GM23248 (cell line): ENCODE measurements around the gene TAMALIN. TPM values are rescaled to one million over a fixed set of nuclear protein-coding genes. Genes with fewer than 3 reads are reported as not detected.
A peak's percentile ranks its signal among the peaks of the same experiment; 100 is the strongest.

Source experiments
- DNase-seq: peaks from one replicate; pipeline ENCODE4 v3.0.0-alpha.2; 2015
- H2AFZ ChIP-seq: fragments of 200-600 bp; sonication (generic); 2 replicates; pipeline ENCODE4 v1.6.1; 2016; ENCODE audit warnings: antibody characterized with exemption
- H3F3A ChIP-seq: fragments of 200-600 bp; sonication (generic); 2 replicates; pipeline ENCODE4 v1.6.1; 2016; ENCODE audit warnings: mild to moderate bottlenecking, antibody characterized with exemption, mixed run types; ENCODE audit not compliant: insufficient read depth
- H3K27ac ChIP-seq: fragments of 200-600 bp; sonication (generic); 2 replicates; pipeline ENCODE4 v1.5.1; 2016; ENCODE audit warnings: mild to moderate bottlenecking
- H3K27me3 ChIP-seq: fragments of 200-600 bp; sonication (generic); replicated peaks from 2 replicates; pipeline ENCODE4 v1.6.1; 2016; ENCODE audit warnings: mild to moderate bottlenecking; ENCODE audit not compliant: insufficient read depth
- H3K36me3 ChIP-seq: fragments of 200-600 bp; sonication (generic); 2 replicates; pipeline ENCODE4 v1.6.1; 2016; ENCODE audit warnings: low read depth, mild to moderate bottlenecking
- H3K4me1 ChIP-seq: fragments of 200-600 bp; sonication (generic); 2 replicates; pipeline ENCODE4 v1.6.1; 2016; ENCODE audit warnings: mild to moderate bottlenecking; ENCODE audit not compliant: insufficient read depth
- H3K4me2 ChIP-seq: fragments of 200-600 bp; sonication (generic); one replicate; pipeline ENCODE4 v1.6.1; 2016; ENCODE audit warnings: mild to moderate bottlenecking; ENCODE audit not compliant: unreplicated experiment
- H3K4me3 ChIP-seq: fragments of 200-600 bp; sonication (generic); 2 replicates; pipeline ENCODE4 v1.5.1; 2016; ENCODE audit warnings: mild to moderate bottlenecking
- H3K79me2 ChIP-seq: fragments of 200-600 bp; sonication (generic); 2 replicates; pipeline ENCODE4 v1.6.1; 2016; ENCODE audit warnings: mild to moderate bottlenecking; ENCODE audit not compliant: insufficient read depth
- H3K9ac ChIP-seq: fragments of 200-600 bp; sonication (generic); 2 replicates; pipeline ENCODE4 v1.6.1; 2016; ENCODE audit warnings: mild to moderate bottlenecking
- H3K9me2 ChIP-seq: fragments of 200-600 bp; sonication (generic); 2 replicates; pipeline ENCODE4 v1.6.1; 2016; ENCODE audit warnings: mixed run types, mild to moderate bottlenecking, moderate library complexity; ENCODE audit not compliant: insufficient read depth
- H3K9me3 ChIP-seq: fragments of 200-600 bp; sonication (generic); one replicate; pipeline ENCODE4 v1.6.1; 2017; ENCODE audit warnings: low read depth
- H4K20me1 ChIP-seq: fragments of 200-600 bp; sonication (generic); 2 replicates; pipeline ENCODE4 v1.6.0; 2016; ENCODE audit not compliant: insufficient read depth
- EZH2 ChIP-seq: fragments of 200-600 bp; sonication (generic); IDR thresholded peaks from 2 replicates; pipeline ENCODE4 v1.6.1; 2018; ENCODE audit warnings: antibody characterized with exemption, mild to moderate bottlenecking; ENCODE audit not compliant: insufficient read depth, poor library complexity, severe bottlenecking
- EZH2phosphoT487 ChIP-seq: fragments of 200-600 bp; sonication (generic); IDR thresholded peaks from 2 replicates; pipeline ENCODE4 v1.6.1; 2018; ENCODE audit warnings: antibody characterized with exemption, moderate library complexity, mild to moderate bottlenecking, low read depth; ENCODE audit not compliant: insufficient read depth
- WGBS, 2 experiments: methylation state at CpG; one replicate each; pipeline ENCODE4 v1.1.6; 2015 to 2017; ENCODE audit warnings: low lambda C conversion rate in 2 of 2, low coverage in 1 of 2; ENCODE audit errors: missing lambda C conversion rate in 2 of 2; 5-methylcytosine and 5-hydroxymethylcytosine counted together
- in situ Hi-C: fragments of 300-500 bp; cut with MboI; formaldehyde crosslinking; loops from 2 replicates; pipeline ENCODE4 v1.15.0; 2020
- polyA plus RNA-seq: library from polyadenylated mRNA; unstranded; fragments of >200 nt; fragmentation: Nextera tagmentation; extraction: Ambion mirVana; gene quantifications from 2 replicates; pipeline ENCODE4 v1.2.1, GENCODE V29; 2016
- small RNA-seq: library from RNA; depleted of rRNA; stranded (forward); fragments of <200 nt; gene quantifications from one replicate; pipeline ENCODE3, GENCODE V24; 2014; ENCODE audit warnings: low read depth, low replicate concordance
- total RNA-seq: library from RNA; depleted of rRNA; stranded (reverse); fragments of >200 nt; shearing (Covaris generic); gene quantifications from 2 replicates; pipeline ENCODE4 v1.2.3, GENCODE V29; 2014; rRNA removed

TAMALIN gene
- total and polyA plus RNA-seq, 2 experiments from 2014 or later, result 2.2 TPM; not detected in 1

- Histone ChIP-seq H3K79me2 (no peaks in the 10 kb centered on the region), H3K27ac (no peak overlapping the region), H3K4me1 (peaks cover 16% of the 10 kb centered on the region), H3K9me3 (no peaks in the 10 kb centered on the region), H3K4me3 (no peak overlapping the region), H3K4me2 (no peak overlapping the region), H4K20me1 (no peaks in the 10 kb centered on the region), H2AFZ (no peak overlapping the region), H3K36me3 (no peaks in the 10 kb centered on the region), H3K27me3 (no peaks in the 10 kb centered on the region), H3F3A (peaks cover 24% of the 10 kb centered on the region), H3K9me2 (no peaks in the 10 kb centered on the region), H3K9ac (peak overlapping the region; percentile 83; the same call in 1 of the 2 replicates)
- TF ChIP-seq EZH2, result no peak
- no peak for TF ChIP-seq EZH2phosphoT487
- DNase-seq, result no peak
- in situ Hi-C loops, result no loop called here
- 89 to 94% methylated on average over 6 of the region's 6 CpGs for WGBS, 2 experiments
These were observed 55.7 kb downstream of the TAMALIN start for GRCh38 chr12:52062167-52063081.

- Histone ChIP-seq H2AFZ (peak overlapping the region; percentile 63), H3K79me2 (no peaks in the 10 kb centered on the region), H3F3A (peaks cover 17% of the 10 kb centered on the region; the same call in 1 of the 2 replicates), H3K27ac (peak overlapping the region; percentile 95), H3K9me2 (no peaks in the 10 kb centered on the region), H3K9me3 (no peaks in the 10 kb centered on the region), H3K9ac (peak overlapping the region; percentile 83), H3K36me3 (no peaks in the 10 kb centered on the region), H3K4me1 (peaks cover 16% of the 10 kb centered on the region), H3K27me3 (no peaks in the 10 kb centered on the region), H3K4me2 (peak overlapping the region; percentile 18), H3K4me3 (no peak overlapping the region; the same call in 1 of the 2 replicates), H4K20me1 (no peaks in the 10 kb centered on the region)
- 55 to 57% methylated on average over 17 to 20 of the region's 20 CpGs for WGBS, 2 experiments
- TF ChIP-seq EZH2phosphoT487 (no peak), EZH2 (no peak)
- in situ Hi-C loops, result no loop called here
- DNase-seq, result no peak
These were observed 56.6 kb downstream of the TAMALIN start for GRCh38 chr12:52063082-52063924.

- Histone ChIP-seq H4K20me1 (no peaks in the 10 kb centered on the region), H3K79me2 (no peaks in the 10 kb centered on the region), H3F3A (0 out of 2 replicates have a peak, but pooled peaks cover 11% of the 10 kb centered on the region), H3K9me3 (no peaks in the 10 kb centered on the region), H2AFZ (peak overlapping the region; percentile 63), H3K9ac (peak overlapping the region; percentile 83), H3K27ac (peak overlapping the region; percentile 95), H3K4me1 (peaks cover 16% of the 10 kb centered on the region), H3K36me3 (no peaks in the 10 kb centered on the region), H3K4me2 (peak overlapping the region; percentile 18), H3K4me3 (no peak overlapping the region; the same call in 1 of the 2 replicates), H3K27me3 (no peaks in the 10 kb centered on the region), H3K9me2 (no peaks in the 10 kb centered on the region)
- peak; percentile 96 for DNase-seq
- no peak for TF ChIP-seq EZH2phosphoT487
- no peak for TF ChIP-seq EZH2
- in situ Hi-C loops, result no loop called here
- 13% methylated on average over 12 of the region's 12 CpGs for WGBS, 2 experiments
These were observed 57.4 kb downstream of the TAMALIN start for GRCh38 chr12:52063981-52064649.

Small RNA genes within 50 kb of the gene (small RNA-seq; reads per million reads assigned to genes)
- gene RNU6-574P, result not detected

Other genes with a start within 250 kb of the TAMALIN start
- 0.32 and 0.76 TPM in 2 replicates for gene FIGNL2, start 158.2 kb upstream of the TAMALIN start, total RNA-seq
- 0.13 and 0.23 TPM in 2 replicates for gene FIGNL2, start 158.2 kb upstream of the TAMALIN start, polyA plus RNA-seq
- gene ANKRD33, start 118.8 kb upstream of the TAMALIN start, total RNA-seq, result not detected in 2 replicates
- not detected in 2 replicates for gene ANKRD33, start 118.8 kb upstream of the TAMALIN start, polyA plus RNA-seq
- gene ACVRL1, start 99.4 kb upstream of the TAMALIN start, total RNA-seq, result 67.4 and 114 TPM in 2 replicates
- gene ACVRL1, start 99.4 kb upstream of the TAMALIN start, polyA plus RNA-seq, result 18.9 and 19.1 TPM in 2 replicates
- 16.4 and 17.0 TPM in 2 replicates for gene ACVR1B, start 55.2 kb upstream of the TAMALIN start, total RNA-seq
- 2.8 and 3.1 TPM in 2 replicates for gene ACVR1B, start 55.2 kb upstream of the TAMALIN start, polyA plus RNA-seq
- gene NR4A1, start 44.5 kb downstream of the TAMALIN start, total RNA-seq, result 12.5 and 13.1 TPM in 2 replicates
- gene NR4A1, start 44.5 kb downstream of the TAMALIN start, polyA plus RNA-seq, result 10.2 and 11.1 TPM in 2 replicates
- gene ATG101, start 63.0 kb downstream of the TAMALIN start, total RNA-seq, result 113 and 139 TPM in 2 replicates
- 77.3 and 77.9 TPM in 2 replicates for gene ATG101, start 63.0 kb downstream of the TAMALIN start, polyA plus RNA-seq
- not detected in 2 replicates for gene SMIM41, start 72.8 kb downstream of the TAMALIN start, total RNA-seq
- not detected in 2 replicates for gene SMIM41, start 72.8 kb downstream of the TAMALIN start, polyA plus RNA-seq
- 0.38 and 0.65 TPM in 2 replicates for gene KRT80, start 185.1 kb downstream of the TAMALIN start, total RNA-seq
- 1.3 TPM in 2 replicates for gene KRT80, start 185.1 kb downstream of the TAMALIN start, polyA plus RNA-seq
- 5.7 and 11.0 TPM in 2 replicates for gene KRT7, start 226.3 kb downstream of the TAMALIN start, total RNA-seq
- 14.4 and 17.4 TPM in 2 replicates for gene KRT7, start 226.3 kb downstream of the TAMALIN start, polyA plus RNA-seq